Measurements from ENCODE around the gene LRRN3. TPM values are rescaled to one million over a fixed set of nuclear protein-coding genes. Genes with fewer than 3 reads are reported as not detected.

LRRN3 gene
- total and polyA plus RNA-seq, 2 of the 8 experiments (the other 6 are each of a cell fraction or from before 2014, with no cell fraction given) = 0.20 to 0.32 TPM

DNA sequence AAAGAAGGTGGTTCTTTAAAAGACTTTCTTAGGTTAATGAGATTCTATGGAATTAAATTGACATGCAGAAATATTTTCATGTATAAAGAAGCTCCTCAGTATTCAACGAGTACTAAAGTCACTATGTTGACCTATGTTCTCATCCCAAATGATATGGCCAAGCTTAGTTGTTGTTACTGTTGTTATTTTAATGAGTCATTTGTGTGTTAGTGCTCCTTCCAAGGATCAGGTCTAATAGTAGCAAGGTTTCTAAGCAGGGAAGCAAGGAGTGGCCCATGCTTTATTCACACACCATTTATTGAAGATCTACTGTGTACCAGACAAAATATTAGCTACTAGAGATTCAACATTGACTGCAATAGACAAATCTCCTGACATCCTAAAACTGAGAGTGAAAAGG, 41.9 kb downstream of the LRRN3 start (continued):
- TF ChIP-seq, protein P1, sequence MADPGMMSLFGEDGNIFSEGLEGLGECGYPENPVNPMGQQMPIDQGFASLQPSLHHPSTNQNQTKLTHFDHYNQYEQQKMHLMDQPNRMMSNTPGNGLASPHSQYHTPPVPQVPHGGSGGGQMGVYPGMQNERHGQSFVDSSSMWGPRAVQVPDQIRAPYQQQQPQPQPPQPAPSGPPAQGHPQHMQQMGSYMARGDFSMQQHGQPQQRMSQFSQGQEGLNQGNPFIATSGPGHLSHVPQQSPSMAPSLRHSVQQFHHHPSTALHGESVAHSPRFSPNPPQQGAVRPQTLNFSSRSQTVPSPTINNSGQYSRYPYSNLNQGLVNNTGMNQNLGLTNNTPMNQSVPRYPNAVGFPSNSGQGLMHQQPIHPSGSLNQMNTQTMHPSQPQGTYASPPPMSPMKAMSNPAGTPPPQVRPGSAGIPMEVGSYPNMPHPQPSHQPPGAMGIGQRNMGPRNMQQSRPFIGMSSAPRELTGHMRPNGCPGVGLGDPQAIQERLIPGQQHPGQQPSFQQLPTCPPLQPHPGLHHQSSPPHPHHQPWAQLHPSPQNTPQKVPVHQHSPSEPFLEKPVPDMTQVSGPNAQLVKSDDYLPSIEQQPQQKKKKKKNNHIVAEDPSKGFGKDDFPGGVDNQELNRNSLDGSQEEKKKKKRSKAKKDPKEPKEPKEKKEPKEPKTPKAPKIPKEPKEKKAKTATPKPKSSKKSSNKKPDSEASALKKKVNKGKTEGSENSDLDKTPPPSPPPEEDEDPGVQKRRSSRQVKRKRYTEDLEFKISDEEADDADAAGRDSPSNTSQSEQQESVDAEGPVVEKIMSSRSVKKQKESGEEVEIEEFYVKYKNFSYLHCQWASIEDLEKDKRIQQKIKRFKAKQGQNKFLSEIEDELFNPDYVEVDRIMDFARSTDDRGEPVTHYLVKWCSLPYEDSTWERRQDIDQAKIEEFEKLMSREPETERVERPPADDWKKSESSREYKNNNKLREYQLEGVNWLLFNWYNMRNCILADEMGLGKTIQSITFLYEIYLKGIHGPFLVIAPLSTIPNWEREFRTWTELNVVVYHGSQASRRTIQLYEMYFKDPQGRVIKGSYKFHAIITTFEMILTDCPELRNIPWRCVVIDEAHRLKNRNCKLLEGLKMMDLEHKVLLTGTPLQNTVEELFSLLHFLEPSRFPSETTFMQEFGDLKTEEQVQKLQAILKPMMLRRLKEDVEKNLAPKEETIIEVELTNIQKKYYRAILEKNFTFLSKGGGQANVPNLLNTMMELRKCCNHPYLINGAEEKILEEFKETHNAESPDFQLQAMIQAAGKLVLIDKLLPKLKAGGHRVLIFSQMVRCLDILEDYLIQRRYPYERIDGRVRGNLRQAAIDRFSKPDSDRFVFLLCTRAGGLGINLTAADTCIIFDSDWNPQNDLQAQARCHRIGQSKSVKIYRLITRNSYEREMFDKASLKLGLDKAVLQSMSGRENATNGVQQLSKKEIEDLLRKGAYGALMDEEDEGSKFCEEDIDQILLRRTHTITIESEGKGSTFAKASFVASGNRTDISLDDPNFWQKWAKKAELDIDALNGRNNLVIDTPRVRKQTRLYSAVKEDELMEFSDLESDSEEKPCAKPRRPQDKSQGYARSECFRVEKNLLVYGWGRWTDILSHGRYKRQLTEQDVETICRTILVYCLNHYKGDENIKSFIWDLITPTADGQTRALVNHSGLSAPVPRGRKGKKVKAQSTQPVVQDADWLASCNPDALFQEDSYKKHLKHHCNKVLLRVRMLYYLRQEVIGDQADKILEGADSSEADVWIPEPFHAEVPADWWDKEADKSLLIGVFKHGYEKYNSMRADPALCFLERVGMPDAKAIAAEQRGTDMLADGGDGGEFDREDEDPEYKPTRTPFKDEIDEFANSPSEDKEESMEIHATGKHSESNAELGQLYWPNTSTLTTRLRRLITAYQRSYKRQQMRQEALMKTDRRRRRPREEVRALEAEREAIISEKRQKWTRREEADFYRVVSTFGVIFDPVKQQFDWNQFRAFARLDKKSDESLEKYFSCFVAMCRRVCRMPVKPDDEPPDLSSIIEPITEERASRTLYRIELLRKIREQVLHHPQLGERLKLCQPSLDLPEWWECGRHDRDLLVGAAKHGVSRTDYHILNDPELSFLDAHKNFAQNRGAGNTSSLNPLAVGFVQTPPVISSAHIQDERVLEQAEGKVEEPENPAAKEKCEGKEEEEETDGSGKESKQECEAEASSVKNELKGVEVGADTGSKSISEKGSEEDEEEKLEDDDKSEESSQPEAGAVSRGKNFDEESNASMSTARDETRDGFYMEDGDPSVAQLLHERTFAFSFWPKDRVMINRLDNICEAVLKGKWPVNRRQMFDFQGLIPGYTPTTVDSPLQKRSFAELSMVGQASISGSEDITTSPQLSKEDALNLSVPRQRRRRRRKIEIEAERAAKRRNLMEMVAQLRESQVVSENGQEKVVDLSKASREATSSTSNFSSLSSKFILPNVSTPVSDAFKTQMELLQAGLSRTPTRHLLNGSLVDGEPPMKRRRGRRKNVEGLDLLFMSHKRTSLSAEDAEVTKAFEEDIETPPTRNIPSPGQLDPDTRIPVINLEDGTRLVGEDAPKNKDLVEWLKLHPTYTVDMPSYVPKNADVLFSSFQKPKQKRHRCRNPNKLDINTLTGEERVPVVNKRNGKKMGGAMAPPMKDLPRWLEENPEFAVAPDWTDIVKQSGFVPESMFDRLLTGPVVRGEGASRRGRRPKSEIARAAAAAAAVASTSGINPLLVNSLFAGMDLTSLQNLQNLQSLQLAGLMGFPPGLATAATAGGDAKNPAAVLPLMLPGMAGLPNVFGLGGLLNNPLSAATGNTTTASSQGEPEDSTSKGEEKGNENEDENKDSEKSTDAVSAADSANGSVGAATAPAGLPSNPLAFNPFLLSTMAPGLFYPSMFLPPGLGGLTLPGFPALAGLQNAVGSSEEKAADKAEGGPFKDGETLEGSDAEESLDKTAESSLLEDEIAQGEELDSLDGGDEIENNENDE (IDR thresholded peaks at IDR 0.05; ENCODE audit: insufficient replicate concordance, low read length) = no peak
- TF ChIP-seq FOSL1 (IDR thresholded peaks at IDR 0.05; ENCODE audit: insufficient read depth, low read depth, low read length) = no peak
- TF ChIP-seq SIRT6 (IDR thresholded peaks at IDR 0.05; ENCODE audit: low read length) = no peak
- TF ChIP-seq YY1 (IDR thresholded peaks at IDR 0.05; ENCODE audit: low read depth, low read length) = no peak
- TF ChIP-seq HDAC6 (IDR thresholded peaks at IDR 0.05; ENCODE audit: low read depth, low read length) = no peak

Data from H1 (cell line).